HG03066 (cell line): ENCODE data around the gene SLC26A11.

ENCODE experiments used
- ATAC-seq: cut with Tn5 transposase; IDR thresholded peaks from one replicate; pipeline ENCODE4 v1.9.1; 2021; ENCODE audit warnings: low read depth; ENCODE audit not compliant: unreplicated experiment

The SLC26A11 gene

GRCh38 chr17:80220054-80220735, at the start of gene SLC26A11, which contains the start of gene SGSH:
TSS of gene SLC26A11 (plus strand) at chr17:80220427. CDS start at chr17:80221561, 1,134 bp downstream.
TSS of gene SGSH (minus strand) at chr17:80220333. CDS start at chr17:80220313, 20 bp downstream.
- ATAC-seq, result peak; percentile 33

DNA sequence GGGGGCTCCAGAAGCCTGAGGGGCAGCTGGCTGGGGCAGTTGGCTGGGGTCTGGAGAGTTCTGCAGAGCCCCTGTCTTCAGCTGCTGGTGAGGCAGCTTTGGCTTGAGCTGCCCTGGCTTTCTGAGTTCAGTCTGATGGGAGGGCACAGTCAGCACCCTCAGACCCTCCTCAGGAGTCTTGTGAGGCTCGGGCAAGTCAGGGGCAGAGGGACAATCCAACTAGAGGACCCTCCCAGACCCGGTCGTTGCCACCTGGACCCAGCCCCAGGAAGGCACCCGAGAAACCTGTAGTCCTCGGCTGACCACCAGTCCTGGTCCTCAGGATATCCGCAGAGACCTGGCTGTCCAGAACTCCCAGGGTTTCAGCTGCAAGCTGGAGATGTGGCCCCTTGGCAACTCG, 48.5 kb upstream of the SLC26A11 start:
- ATAC-seq, result no peak

GRCh38 chr17:80173126-80173525, 47.1 kb upstream of the SLC26A11 start:
- ATAC-seq, result no peak

GRCh38 chr17:80173916-80174315, 46.3 kb upstream of the SLC26A11 start:
- no peak for ATAC-seq

- ATAC-seq, result no peak
These were observed 43.5 kb upstream of the SLC26A11 start for GRCh38 chr17:80176757-80177156.

- ATAC-seq, result no peak
These were observed 42.1 kb upstream of the SLC26A11 start for GRCh38 chr17:80177986-80178595.

- ATAC-seq, result no peak
These were observed 40.0 kb upstream of the SLC26A11 start for GRCh38 chr17:80180192-80180591.

- no peak for ATAC-seq
These were observed 38.8 kb upstream of the SLC26A11 start for GRCh38 chr17:80181431-80181830.

- ATAC-seq, result no peak
These were observed 37.9 kb upstream of the SLC26A11 start for GRCh38 chr17:80182118-80182844.

GRCh38 chr17:80182845-80183223, 37.4 kb upstream of the SLC26A11 start:
- no peak for ATAC-seq

- ATAC-seq, result no peak
These were observed 36.4 kb upstream of the SLC26A11 start for GRCh38 chr17:80183581-80184422.

DNA sequence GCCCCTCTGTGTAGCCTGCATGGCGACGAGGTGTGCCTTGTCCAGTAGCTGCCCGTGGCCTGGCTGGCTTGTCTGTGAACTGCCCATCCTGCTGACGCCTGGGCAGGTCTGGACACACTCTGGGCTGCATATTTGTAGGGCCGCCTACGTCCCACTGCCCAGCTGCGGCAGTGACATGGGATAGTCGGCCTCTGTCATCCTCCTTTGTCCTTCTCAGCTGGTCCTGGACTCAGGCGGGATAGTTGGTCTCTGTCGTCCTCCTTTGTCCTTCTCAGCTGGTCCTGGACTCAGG, 35.9 kb upstream of the SLC26A11 start:
- ATAC-seq, result no peak

GRCh38 chr17:80185968-80186367, 34.3 kb upstream of the SLC26A11 start:
- no peak for ATAC-seq

DNA sequence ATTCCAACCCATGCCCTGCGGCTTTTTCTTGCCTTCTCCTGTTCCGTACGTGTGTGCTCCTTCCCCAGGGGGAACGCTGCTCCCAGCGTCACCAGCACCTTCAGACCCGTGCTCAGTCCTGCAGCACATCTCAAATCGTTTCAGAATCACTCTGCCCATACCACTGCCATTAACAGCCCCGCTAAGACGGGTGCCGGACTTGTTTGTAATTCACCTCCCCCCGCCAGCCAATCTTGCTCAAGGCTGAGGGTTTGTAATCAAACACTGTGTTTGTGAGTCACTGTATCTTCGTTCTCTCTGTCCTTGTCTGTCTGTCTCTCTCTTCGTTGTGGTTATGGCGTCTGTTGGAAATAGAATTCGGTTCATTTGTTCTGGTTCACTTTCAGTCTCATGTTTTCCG, 33.1 kb upstream of the SLC26A11 start:
- ATAC-seq, result no peak

GRCh38 chr17:80187515-80187941, 32.7 kb upstream of the SLC26A11 start:
- no peak for ATAC-seq

DNA sequence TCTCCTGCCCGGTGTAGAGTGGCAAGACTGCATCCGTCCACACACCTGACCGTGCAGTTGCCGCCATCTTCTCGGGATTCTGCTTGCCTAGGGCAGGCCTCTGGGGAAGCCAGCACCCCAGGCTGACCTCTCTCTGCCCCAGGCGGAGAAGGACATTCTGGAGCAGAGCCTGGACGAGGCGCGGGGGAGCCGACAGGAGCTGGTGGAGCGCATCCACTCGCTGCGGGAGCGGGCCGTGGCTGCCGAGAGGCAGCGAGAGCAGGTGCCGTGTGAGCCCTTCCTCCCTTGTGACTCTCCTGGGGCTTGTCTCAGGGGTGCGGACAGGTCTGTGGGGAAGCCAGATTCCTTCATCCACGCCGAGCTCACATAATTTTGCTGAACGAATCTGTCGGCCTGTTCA, 30.6 kb upstream of the SLC26A11 start:
- ATAC-seq, result no peak

GRCh38 chr17:80190716-80191115, 29.5 kb upstream of the SLC26A11 start:
- no peak for ATAC-seq

GRCh38 chr17:80191192-80191591, 29.0 kb upstream of the SLC26A11 start:
- no peak for ATAC-seq

GRCh38 chr17:80191865-80192661, 28.2 kb upstream of the SLC26A11 start:
- ATAC-seq, result no peak

DNA sequence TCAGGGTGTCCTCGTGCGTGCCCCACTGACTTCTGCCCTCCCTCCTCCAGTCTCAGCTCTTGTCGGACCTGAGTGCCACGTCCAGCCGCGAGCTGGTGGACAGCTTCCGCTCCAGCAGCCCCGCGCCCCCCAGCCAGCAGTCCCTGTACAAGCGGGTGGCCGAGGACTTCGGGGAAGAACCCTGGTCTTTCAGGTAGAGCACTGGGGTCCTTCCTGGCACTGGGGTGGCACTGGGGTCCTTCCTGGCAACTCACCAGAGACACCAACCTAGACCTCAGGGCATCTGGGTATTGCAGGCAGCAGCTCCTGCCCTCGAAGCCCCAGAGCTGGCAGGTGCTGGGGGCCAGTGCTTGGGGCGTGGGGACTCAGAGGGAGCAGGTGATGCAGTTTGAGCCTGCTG, 25.1 kb upstream of the SLC26A11 start:
- no peak for ATAC-seq
